PC-9 (cell line): ENCODE measurements around the gene EPHA7.

Source experiments
- CTCF ChIP-seq: fragments of 200-600 bp; sonication (generic); conservative IDR thresholded peaks from 2 replicates; pipeline ENCODE4 v1.6.1; 2017; ENCODE audit warnings: mixed run types, antibody characterized with exemption, mild to moderate bottlenecking, moderate library complexity
- EZH2 ChIP-seq: fragments of 200-600 bp; sonication (generic); IDR thresholded peaks from 2 replicates; pipeline ENCODE4 v1.8.0; 2017; ENCODE audit warnings: antibody characterized with exemption, low read depth

GRCh38 chr6:93325761-93326160 lies 93.6 kb downstream of the EPHA7 start:
- TF ChIP-seq EZH2 (no peak), CTCF (no peak)
